ENCODE results near the gene C1orf53. TPM values are rescaled to one million over a fixed set of nuclear protein-coding genes. Genes with fewer than 3 reads are reported as not detected.

The C1orf53 gene
- total and polyA plus RNA-seq, 2 of the 8 experiments (the other 6 are each of a cell fraction or from before 2014, with no cell fraction given): 0.56 to 1.3 TPM

DNA sequence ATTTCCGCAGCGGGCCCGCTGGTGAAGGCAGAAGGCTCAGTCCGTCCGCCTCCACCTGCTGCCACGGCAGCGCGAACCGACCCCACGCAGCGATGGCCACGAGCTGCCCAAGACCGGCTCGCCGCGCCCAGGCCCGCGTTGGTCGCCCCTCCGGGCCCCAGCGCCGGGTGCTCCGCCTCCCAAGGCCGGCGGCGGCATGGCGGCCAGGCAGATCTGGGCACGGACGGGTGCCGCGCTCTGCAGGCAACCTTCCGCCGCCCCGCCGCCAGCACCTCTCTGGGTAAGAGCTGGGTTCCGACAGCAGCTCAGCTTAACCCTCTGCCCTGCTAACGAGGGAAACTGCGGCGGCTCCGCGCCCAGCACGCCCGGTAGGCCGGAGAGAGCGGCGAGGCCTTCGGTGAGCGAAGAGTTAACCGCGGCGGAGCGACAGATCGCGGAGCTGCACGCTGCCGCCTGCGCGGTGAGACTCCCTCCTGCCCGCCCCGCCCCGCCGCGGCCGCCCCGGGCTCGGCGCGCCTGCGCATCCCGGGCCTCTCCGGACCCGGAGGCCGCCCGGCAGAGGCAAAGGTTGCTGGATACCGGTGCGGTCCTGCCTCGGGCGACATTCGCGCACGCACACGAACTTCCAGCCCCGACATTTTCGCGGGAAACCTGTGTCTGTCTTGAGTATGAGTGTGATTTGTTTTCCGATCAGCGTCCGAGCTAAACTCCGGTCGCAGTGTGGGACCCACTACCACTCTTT lies at the start of gene C1orf53 (continued):
- peak; percentile 57; the same call in 1 of the 2 replicates for TF ChIP-seq TBP (IDR thresholded peaks at IDR 0.05; ENCODE audit: low read depth, low read length)
- TF ChIP-seq, protein P1, sequence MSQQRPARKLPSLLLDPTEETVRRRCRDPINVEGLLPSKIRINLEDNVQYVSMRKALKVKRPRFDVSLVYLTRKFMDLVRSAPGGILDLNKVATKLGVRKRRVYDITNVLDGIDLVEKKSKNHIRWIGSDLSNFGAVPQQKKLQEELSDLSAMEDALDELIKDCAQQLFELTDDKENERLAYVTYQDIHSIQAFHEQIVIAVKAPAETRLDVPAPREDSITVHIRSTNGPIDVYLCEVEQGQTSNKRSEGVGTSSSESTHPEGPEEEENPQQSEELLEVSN (IDR thresholded peaks at IDR 0.05): peak; percentile 79
- no peak for TF ChIP-seq GABPA (IDR thresholded peaks at IDR 0.05; ENCODE audit: borderline replicate concordance, insufficient read depth, low read length)
- TF ChIP-seq SIRT6 (IDR thresholded peaks at IDR 0.05; ENCODE audit: low read length): no peak
- no peak for TF ChIP-seq CBX5 (IDR thresholded peaks at IDR 0.05; ENCODE audit: low read depth, low read length)
- peak; percentile 99 for TF ChIP-seq KDM4A (IDR thresholded peaks at IDR 0.05; ENCODE audit: low read depth, low read length, severe bottlenecking)
- peak; percentile 46; the same call in 1 of the 2 replicates for TF ChIP-seq POLR2AphosphoS5 (IDR thresholded peaks at IDR 0.05; ENCODE audit: low read depth, low read length)
- TF ChIP-seq SUZ12 (IDR thresholded peaks at IDR 0.05; ENCODE audit: low read length): peak; percentile 78; the same call in 1 of the 2 replicates
- TF ChIP-seq, protein P2, sequence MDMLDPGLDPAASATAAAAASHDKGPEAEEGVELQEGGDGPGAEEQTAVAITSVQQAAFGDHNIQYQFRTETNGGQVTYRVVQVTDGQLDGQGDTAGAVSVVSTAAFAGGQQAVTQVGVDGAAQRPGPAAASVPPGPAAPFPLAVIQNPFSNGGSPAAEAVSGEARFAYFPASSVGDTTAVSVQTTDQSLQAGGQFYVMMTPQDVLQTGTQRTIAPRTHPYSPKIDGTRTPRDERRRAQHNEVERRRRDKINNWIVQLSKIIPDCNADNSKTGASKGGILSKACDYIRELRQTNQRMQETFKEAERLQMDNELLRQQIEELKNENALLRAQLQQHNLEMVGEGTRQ (IDR thresholded peaks at IDR 0.05; ENCODE audit: low read length): no peak
- TF ChIP-seq, protein P3, sequence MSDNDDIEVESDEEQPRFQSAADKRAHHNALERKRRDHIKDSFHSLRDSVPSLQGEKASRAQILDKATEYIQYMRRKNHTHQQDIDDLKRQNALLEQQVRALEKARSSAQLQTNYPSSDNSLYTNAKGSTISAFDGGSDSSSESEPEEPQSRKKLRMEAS (IDR thresholded peaks at IDR 0.05): peak; percentile 77
- no peak for TF ChIP-seq CBX8 (IDR thresholded peaks at IDR 0.05; ENCODE audit: borderline replicate concordance, low read depth, low read length)
- 0 out of 2 replicates have a peak, but pooled peaks have one; percentile 44 for TF ChIP-seq FOSL1 (IDR thresholded peaks at IDR 0.05; ENCODE audit: insufficient read depth, low read depth, low read length)
- TF ChIP-seq CTBP2 (IDR thresholded peaks at IDR 0.05; ENCODE audit: borderline replicate concordance, insufficient read depth, insufficient read length, low read length): peak; percentile 93
- 0 out of 2 replicates have a peak, but pooled peaks have one; percentile 13 for TF ChIP-seq CREB1 (IDR thresholded peaks at IDR 0.05)
- peak; percentile 97 for TF ChIP-seq RBBP5 (IDR thresholded peaks at IDR 0.05; ENCODE audit: borderline replicate concordance, low read depth, low read length)
